Measurements from ENCODE around the gene CD2AP.

CD2AP gene

DNA sequence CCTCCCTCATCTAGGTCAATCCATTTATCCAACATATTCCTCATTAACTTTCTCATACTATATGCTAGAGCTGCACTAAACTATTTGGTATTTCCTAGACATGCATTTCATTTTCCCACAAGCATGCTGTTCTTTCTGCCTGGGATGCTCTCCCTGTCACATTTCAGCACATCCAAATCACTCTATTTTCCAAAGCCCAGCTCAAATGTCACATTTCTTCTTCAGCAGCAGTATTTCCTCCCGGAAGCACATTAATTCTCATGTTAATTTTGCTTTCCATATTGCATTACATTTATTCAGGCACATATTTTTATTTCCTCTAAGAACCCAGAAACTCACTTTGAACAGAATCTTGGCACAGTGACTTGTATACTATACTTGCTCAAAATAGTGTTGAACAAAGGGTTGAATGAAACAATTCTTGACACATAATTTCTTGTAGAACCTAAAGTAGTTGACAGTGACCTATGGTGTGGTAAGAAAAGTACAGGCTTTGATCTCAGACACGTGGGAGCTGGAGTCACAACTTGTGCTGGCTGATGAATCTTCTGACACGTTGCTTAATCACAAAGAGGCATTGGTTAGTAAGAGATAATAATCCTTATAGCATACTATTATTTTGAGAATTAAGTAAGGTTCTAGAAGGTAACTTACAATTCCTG is 30.8 kb upstream of the CD2AP start:
- no peak for TF ChIP-seq ZNF565 (CRISPR knock-in tag; conservative IDR thresholded peaks at IDR 0.05; ENCODE audit: low read depth)
- ATAC-seq = no peak

DNA sequence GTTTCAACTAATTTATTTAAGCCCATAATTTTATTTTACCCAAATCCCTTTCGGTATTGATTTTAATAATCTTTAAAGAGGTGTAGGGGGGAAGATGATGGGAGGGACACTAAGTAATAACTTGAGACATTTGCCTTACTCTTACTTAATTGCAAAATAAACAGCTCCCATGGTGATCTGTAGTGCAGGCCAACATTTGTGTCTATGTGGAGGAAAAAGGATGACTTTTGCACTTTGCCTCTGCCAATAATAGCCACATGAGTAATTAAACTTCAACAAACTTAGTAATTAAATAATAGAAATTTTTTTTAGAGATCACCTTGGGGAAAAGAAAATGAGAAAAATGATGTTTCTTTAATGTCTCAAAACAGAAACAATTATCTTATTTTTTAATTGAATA is 29.9 kb upstream of the CD2AP start:
- no peak for ATAC-seq
- TF ChIP-seq ZNF565 (CRISPR knock-in tag; conservative IDR thresholded peaks at IDR 0.05; ENCODE audit: low read depth) = no peak
- no peak for TF ChIP-seq GLIS3 (CRISPR knock-in tag; IDR thresholded peaks at IDR 0.05)
- no peak for TF ChIP-seq SNAI2 (CRISPR knock-in tag; IDR thresholded peaks at IDR 0.05)
- no peak for TF ChIP-seq TOX (CRISPR knock-in tag; IDR thresholded peaks at IDR 0.05; ENCODE audit: borderline replicate concordance)
- TF ChIP-seq, protein P1, sequence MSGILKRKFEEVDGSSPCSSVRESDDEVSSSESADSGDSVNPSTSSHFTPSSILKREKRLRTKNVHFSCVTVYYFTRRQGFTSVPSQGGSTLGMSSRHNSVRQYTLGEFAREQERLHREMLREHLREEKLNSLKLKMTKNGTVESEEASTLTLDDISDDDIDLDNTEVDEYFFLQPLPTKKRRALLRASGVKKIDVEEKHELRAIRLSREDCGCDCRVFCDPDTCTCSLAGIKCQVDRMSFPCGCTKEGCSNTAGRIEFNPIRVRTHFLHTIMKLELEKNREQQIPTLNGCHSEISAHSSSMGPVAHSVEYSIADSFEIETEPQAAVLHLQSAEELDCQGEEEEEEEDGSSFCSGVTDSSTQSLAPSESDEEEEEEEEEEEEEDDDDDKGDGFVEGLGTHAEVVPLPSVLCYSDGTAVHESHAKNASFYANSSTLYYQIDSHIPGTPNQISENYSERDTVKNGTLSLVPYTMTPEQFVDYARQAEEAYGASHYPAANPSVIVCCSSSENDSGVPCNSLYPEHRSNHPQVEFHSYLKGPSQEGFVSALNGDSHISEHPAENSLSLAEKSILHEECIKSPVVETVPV (CRISPR knock-in tag; IDR thresholded peaks at IDR 0.05) = no peak
- TF ChIP-seq TCF4 (CRISPR knock-in tag; IDR thresholded peaks at IDR 0.05; ENCODE audit: borderline replicate concordance) = no peak
- TF ChIP-seq, protein P2, sequence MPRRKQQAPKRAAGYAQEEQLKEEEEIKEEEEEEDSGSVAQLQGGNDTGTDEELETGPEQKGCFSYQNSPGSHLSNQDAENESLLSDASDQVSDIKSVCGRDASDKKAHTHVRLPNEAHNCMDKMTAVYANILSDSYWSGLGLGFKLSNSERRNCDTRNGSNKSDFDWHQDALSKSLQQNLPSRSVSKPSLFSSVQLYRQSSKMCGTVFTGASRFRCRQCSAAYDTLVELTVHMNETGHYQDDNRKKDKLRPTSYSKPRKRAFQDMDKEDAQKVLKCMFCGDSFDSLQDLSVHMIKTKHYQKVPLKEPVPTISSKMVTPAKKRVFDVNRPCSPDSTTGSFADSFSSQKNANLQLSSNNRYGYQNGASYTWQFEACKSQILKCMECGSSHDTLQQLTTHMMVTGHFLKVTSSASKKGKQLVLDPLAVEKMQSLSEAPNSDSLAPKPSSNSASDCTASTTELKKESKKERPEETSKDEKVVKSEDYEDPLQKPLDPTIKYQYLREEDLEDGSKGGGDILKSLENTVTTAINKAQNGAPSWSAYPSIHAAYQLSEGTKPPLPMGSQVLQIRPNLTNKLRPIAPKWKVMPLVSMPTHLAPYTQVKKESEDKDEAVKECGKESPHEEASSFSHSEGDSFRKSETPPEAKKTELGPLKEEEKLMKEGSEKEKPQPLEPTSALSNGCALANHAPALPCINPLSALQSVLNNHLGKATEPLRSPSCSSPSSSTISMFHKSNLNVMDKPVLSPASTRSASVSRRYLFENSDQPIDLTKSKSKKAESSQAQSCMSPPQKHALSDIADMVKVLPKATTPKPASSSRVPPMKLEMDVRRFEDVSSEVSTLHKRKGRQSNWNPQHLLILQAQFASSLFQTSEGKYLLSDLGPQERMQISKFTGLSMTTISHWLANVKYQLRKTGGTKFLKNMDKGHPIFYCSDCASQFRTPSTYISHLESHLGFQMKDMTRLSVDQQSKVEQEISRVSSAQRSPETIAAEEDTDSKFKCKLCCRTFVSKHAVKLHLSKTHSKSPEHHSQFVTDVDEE (CRISPR knock-in tag; IDR thresholded peaks at IDR 0.05) = no peak
- TF ChIP-seq ZC3H10 (CRISPR knock-in tag; IDR thresholded peaks at IDR 0.05) = no peak
- no peak for TF ChIP-seq ZNF70 (CRISPR knock-in tag; IDR thresholded peaks at IDR 0.05)
- no peak for TF ChIP-seq OSR1 (CRISPR knock-in tag; IDR thresholded peaks at IDR 0.05)

DNA sequence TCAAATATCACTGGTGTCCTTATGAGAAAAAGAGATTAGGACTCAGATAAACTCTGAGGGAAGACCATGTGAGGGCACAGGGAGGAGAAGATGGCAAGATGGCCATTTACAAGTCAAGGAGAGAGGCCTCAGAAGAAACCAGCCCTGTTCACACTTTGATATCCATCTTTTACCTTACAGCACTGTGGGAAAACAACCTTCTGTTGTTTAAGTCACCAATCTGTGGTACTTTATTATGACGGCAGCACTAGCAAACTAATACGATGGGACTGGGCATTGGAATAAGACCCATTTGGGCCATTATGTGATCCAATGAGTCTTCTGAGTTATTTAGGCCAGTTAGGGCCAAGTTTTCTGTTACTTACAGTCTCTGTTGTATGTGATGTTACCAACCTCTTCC is 26.4 kb upstream of the CD2AP start:
- no peak for TF ChIP-seq SNAI2 (CRISPR knock-in tag; IDR thresholded peaks at IDR 0.05)
- TF ChIP-seq, protein P3, sequence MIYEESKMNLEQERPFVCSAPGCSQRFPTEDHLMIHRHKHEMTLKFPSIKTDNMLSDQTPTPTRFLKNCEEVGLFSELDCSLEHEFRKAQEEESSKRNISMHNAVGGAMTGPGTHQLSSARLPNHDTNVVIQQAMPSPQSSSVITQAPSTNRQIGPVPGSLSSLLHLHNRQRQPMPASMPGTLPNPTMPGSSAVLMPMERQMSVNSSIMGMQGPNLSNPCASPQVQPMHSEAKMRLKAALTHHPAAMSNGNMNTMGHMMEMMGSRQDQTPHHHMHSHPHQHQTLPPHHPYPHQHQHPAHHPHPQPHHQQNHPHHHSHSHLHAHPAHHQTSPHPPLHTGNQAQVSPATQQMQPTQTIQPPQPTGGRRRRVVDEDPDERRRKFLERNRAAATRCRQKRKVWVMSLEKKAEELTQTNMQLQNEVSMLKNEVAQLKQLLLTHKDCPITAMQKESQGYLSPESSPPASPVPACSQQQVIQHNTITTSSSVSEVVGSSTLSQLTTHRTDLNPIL (CRISPR knock-in tag; IDR thresholded peaks at IDR 0.05; ENCODE audit: low read depth) = no peak
- ATAC-seq = no peak

DNA sequence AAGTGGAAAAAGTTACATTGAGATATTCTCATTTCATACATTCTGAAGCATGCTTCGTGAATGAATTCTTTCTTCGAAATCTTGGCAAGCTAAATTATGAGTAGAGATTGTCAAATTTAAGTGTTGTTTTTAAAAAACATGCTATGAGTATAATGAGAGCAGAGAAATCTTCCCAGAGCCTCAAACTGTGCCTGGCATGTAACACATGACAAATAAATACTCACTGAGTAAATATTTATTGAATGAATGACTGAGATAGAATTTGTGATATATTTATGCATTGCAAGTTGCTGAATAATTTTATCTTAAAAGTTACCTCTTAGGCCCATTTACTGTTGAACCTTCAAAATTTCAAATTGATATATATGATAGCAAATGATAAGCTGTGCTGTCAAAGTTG is 24.7 kb upstream of the CD2AP start:
- ATAC-seq = no peak
- no peak for TF ChIP-seq BACH2 (CRISPR knock-in tag; IDR thresholded peaks at IDR 0.05; ENCODE audit: borderline replicate concordance)
- TF ChIP-seq, protein P1 (CRISPR knock-in tag; IDR thresholded peaks at IDR 0.05) = no peak
- no peak for TF ChIP-seq ZNF70 (CRISPR knock-in tag; IDR thresholded peaks at IDR 0.05)
- no peak for TF ChIP-seq TCF4 (CRISPR knock-in tag; IDR thresholded peaks at IDR 0.05; ENCODE audit: borderline replicate concordance)
- TF ChIP-seq, protein P2 (CRISPR knock-in tag; IDR thresholded peaks at IDR 0.05) = no peak
- TF ChIP-seq, protein P3 (CRISPR knock-in tag; IDR thresholded peaks at IDR 0.05; ENCODE audit: low read depth) = no peak
- TF ChIP-seq SNAI2 (CRISPR knock-in tag; IDR thresholded peaks at IDR 0.05) = no peak
- no peak for TF ChIP-seq ZNF565 (CRISPR knock-in tag; conservative IDR thresholded peaks at IDR 0.05; ENCODE audit: low read depth)
- no peak for TF ChIP-seq CSDC2 (CRISPR knock-in tag; IDR thresholded peaks at IDR 0.05)
- no peak for TF ChIP-seq ZFP30 (CRISPR knock-in tag; IDR thresholded peaks at IDR 0.05)
- TF ChIP-seq ISL1 (CRISPR knock-in tag; IDR thresholded peaks at IDR 0.05) = no peak
- TF ChIP-seq ARNTL (CRISPR knock-in tag; IDR thresholded peaks at IDR 0.05; ENCODE audit: borderline replicate concordance, low read depth) = no peak
- TF ChIP-seq ZFP3 (CRISPR knock-in tag; IDR thresholded peaks at IDR 0.05) = no peak
- no peak for TF ChIP-seq TOX (CRISPR knock-in tag; IDR thresholded peaks at IDR 0.05; ENCODE audit: borderline replicate concordance)

All from SK-N-SH treated with all-trans-retinoic acid at 6 μM for 48 hours (cell line).